ENCODE results near the gene TPGS1.

DNA sequence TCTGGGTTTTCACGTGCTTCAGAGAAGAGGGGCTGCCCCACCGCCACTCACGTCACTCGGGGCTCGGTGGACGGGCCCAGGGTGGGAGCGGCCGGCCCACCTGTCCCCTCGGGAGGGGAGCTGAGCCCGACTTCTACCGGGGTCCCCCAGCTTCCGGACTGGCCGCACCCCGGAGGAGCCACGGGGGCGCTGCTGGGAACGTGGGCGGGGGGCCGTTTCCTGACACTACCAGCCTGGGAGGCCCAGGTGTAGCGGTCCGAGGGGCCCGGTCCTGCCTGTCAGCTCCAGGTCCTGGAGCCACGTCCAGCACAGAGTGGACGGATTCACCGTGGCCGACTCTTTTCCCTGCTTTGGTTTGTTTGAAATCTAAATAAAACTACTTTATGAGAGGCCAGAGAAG lies 34.4 kb downstream of the TPGS1 start:
- TF ChIP-seq, protein P1, sequence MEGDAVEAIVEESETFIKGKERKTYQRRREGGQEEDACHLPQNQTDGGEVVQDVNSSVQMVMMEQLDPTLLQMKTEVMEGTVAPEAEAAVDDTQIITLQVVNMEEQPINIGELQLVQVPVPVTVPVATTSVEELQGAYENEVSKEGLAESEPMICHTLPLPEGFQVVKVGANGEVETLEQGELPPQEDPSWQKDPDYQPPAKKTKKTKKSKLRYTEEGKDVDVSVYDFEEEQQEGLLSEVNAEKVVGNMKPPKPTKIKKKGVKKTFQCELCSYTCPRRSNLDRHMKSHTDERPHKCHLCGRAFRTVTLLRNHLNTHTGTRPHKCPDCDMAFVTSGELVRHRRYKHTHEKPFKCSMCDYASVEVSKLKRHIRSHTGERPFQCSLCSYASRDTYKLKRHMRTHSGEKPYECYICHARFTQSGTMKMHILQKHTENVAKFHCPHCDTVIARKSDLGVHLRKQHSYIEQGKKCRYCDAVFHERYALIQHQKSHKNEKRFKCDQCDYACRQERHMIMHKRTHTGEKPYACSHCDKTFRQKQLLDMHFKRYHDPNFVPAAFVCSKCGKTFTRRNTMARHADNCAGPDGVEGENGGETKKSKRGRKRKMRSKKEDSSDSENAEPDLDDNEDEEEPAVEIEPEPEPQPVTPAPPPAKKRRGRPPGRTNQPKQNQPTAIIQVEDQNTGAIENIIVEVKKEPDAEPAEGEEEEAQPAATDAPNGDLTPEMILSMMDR (IDR thresholded peaks at IDR 0.05): no peak
- no peak for TF ChIP-seq ZFX (IDR thresholded peaks at IDR 0.05; ENCODE audit: borderline replicate concordance)

Measured in 22Rv1 (cell line).